ENCODE results near the gene DMKN.

DMKN gene, protein sequence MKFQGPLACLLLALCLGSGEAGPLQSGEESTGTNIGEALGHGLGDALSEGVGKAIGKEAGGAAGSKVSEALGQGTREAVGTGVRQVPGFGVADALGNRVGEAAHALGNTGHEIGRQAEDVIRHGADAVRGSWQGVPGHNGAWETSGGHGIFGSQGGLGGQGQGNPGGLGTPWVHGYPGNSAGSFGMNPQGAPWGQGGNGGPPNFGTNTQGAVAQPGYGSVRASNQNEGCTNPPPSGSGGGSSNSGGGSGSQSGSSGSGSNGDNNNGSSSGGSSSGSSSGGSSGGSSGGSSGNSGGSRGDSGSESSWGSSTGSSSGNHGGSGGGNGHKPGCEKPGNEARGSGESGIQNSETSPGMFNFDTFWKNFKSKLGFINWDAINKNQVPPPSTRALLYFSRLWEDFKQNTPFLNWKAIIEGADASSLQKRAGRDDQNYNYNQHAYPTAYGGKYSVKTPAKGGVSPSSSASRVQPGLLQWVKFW

DNA sequence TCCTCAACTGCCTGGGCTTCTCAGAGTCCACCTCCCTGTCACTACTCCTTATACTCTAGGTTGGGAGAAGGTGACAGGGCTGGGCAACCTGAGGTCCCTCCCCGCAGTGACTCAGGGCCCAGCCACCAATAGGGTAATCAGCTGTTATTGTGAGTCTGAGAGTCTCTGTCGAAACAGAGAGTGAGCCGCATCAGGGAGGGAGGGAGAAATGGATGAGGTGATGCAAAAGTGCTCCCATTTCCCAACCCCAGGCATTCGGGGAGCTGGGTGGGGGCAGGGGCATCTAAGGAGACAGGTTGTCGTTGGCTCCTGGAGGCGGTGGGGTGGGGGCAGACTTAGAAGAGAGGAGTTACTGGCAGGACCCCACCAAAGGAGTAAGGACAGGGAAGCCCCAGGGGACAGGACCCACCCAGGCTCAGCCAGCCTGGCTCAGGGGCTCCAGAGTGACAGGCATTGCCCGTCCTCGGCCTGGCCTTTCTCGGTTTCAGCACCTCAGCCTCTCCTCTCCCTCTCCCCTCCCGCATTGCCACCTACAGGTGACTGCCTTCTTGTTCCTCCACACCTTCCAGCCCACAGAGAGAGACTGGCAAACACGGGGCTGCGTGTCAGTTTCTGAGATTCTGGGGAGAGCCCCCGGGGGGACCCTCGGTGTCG is at the start of gene DMKN:
Gene DMKN, minus strand, starts transcription at position 22 of the 654 bp plus-strand sequence. CDS start 174 bp downstream, outside the sequence.
- DNase-seq = no peak

DNA sequence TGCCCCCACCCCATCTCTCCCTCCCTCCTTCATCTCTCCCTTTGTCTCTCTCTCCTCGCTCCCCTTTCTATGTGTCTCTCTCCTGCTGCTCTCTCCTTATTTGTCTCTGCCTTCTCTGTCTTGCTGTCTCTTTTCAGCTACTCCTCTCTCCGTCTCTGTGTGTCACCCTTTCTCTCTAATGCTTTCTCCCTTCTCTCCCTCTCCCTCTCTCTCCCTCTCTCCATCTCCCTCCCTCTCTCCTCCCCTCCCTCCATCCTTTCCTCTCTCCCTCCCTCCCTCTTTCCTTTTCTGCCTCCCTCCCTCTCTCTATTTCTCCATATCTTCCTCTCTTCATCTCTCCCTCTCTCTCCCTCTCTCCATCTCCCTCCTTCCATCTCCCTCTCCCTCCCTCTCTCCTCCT is 49.3 kb upstream of the DMKN start:
- no peak for DNase-seq

DNA sequence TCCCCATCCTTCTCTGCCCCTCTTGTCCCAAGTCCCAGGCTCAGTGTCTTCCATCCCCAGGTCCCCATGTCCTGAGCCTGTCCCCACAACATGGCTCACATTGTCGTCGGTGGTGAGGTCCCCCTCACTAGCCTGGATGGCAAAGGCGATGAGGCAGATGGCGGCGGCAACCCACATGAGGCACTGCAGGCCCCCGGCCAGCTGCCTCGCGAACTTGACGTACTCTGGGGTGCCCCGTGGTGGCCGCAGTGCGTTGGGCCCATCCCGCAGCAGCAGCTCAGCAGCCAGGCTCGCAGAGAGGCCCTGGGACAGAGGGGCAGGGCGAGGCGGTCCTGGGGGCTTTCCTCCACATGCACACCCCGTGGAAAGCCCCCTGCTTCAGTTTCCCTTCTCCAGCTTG is 48.9 kb upstream of the DMKN start:
- no peak for DNase-seq

DNA sequence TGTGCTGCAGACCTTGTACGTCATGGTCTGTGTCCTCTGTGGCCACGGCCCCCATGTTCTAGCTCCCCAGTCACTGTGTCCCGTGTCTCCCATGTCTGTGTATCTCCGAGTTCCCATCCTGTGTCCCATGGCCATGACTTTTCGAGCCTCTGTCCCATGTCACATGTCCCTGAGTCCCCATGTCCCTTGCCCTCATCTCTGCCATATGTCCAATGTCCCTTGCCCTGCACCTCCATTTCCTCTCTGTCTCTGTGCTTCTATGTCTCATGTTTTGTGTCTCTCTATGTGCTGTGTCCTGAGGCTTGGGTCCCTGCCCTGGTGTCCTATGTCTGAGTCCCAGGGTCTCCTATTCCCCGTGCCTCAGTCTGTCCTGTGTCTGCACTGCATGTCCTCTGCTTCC is 48.0 kb upstream of the DMKN start:
- DNase-seq = no peak

DNA sequence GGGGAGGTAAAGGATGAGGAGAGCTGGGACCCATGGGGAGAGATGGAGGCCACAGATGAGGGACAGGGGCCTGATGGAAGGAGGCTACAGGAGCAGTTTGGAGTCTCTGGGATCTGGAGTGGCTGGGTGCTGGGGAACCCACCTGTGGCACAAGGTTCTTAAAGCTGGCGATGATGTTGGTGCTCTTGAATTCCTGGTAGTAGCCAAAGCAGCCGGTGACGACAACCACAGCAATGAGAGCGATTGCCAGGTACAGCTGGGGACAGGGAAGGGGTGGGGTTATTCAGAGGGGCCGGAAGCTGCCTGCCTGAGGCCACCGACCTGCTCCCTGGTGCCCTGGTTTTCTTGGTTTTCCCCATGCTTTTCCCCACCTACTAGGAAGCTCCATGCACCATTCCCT is 47.2 kb upstream of the DMKN start:
- no peak for DNase-seq

DNA sequence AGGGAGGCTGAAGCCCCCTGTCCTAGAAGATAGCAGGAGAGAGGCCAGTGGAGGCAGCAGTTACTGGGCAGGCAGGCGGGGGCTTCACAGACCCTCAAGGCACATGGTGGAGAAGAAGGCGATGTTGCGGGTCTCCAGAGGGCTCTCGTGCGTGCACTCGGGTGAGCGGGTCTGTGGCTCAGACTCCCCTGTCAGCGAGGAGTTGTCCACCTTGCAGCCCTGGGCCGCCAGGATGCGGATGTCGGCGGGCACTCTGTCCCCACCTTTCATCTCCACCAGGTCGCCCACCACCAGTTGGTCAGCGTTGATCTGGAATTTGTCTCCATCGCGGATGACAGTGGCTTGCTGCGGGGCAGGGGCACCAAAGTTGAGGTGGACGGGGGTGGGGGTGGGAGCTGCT is 46.8 kb upstream of the DMKN start:
- DNase-seq = no peak

DNA sequence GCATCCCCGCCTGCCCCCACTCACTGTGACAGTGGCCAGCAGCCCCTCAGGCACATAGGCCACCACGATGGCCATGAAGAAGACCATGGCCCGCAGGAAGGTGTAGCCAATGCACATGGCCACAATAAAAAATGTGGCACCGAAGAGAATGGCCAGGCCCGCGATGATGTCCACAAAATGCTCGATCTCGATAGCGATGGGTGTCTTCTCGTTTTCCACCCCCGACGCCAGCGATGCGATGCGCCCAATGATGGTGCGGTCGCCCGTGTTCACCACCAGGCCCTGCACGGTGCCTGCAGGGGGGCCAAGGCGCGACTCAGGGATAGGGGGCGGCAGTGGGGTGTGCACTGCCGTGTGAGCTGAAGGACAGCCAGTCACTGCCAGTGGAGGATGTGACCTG is 46.3 kb upstream of the DMKN start:
- no peak for DNase-seq

DNA sequence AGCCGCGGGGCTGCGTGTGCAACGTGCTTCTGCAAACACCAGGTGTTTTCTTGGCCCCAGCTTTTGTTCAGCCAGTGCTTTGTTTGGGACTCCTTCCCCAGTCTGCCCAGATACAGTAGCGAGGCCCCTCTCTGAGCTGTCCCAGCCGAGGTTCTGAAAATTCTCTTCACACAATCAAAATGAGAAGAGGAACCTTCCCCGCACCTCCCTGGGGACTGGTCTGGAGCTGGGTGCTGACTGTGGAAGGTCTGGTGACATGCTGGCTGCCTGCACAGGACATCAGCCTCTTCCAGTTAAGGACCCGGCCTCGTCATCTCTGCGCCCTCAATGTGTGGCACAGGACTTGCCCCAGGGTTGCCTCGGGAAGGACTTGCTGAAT is 45.8 kb upstream of the DMKN start:
- no peak for DNase-seq

DNA sequence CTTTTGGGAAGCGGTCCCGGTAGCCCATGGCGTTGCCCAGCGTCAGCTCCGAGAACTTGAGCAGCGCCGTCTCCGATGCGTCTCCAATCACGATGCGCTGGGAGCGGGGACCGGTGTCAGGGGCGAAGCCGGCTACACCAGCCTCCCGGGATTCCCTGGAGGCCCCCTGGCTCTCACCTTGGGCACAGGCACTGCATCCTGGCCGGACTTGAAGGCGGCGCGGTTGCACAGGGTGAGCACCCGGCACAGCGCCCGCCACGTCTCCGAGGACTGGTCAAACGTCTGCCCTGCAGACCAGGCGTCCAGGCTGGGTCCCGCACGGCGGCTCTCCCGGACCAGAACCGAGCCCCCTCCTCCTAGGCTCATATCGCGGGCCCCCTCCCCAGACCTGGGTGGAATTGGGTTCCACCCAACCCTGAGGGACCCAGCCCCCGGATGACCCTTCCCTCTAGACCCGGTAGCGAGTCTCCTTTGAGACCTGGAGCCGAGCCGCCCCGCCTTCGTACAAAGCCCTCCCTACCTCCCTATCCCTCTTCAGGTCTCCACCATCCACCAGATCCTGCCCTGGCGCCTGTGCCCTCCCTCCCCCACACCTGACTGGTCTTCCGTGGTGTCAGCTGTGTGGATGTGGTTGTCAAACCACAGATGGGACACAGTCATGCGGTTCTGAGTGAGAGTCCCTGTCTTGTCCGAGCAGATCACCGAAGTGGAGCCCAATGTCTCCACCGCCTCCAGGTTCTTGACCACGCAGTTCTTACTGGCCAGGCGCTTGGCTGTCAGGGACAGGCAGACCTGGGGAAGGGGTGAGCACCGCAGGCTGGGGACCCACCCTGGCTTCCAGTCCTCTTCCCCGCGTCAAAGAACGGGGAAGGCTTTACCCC is 45.2 kb upstream of the DMKN start:
- DNase-seq = no peak

DNA sequence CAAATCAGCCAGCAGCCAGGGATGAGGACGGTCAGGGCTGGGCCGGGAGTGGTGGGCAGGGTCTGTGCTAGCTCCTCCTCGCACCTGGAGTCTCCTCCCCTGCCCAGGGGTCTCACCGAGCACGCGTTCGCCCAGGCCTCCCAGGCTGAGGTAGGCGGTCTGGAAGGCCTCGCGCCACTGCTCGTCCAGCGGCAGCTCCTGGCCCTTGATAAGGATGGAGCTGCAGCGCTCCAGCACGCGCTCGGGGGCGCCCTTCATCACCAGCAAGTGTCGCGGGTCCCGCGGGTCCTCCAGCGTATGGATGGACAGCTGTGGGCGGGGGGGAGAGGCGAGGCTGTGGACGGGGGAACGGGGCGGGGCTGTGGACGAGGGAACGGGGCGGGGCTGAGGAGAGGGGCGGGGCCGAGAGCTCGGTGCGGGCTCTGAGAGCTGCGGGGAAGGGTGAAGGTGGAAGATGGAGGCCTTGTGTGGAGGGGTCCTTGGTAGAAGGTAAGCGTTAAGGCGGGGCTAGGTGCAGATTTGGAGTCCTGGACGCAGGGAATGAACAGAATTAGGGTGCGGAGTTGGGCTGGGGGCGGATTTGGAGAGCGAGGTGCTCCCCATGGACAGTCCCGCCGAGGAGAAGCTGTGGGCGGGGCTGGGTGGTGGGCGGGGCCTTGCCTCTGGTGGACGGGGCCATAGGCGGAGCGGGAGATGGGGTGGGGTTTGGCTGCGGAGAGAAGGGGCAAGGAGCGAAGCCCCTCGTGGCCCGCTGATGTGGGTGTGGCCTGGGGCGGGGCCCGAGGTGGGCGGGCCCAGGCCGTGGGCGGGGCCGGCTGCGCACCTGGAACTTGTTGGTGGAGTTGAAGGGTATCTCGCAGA is 44.3 kb upstream of the DMKN start:
- peak; percentile 94 for DNase-seq

DNA sequence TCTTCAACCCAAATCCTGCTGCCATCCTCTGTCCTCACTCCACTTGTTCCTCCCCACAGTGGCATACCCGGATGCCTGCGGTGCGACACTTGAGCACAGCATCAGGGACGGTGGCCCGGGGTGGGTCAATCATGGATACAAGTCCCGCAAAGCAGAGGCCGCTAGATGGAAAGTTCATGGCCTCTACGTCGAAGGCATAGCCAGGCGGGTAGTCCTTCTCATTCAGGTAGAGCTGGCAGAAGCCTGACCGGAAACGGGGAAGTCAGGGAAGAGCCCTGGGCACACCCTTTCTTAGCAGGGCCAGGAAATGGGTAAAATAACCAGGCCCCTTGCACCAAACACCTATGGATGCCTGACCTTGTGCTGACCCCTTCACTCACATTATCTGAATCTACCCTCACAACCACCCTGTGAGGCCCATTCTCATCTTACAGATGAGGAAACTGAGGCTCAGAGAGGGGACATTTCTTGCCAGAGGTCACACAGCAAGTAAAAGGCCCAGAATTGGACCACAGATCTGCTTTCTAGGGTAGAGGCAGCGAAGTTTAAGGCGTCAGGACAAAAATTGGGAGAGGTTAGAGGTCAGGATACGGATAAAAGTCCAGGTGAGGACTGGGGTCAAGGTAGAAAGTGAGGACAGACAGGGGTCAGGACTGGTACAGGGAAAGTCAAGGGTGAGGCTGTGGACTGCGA is 43.5 kb upstream of the DMKN start:
- DNase-seq = no peak

DNA sequence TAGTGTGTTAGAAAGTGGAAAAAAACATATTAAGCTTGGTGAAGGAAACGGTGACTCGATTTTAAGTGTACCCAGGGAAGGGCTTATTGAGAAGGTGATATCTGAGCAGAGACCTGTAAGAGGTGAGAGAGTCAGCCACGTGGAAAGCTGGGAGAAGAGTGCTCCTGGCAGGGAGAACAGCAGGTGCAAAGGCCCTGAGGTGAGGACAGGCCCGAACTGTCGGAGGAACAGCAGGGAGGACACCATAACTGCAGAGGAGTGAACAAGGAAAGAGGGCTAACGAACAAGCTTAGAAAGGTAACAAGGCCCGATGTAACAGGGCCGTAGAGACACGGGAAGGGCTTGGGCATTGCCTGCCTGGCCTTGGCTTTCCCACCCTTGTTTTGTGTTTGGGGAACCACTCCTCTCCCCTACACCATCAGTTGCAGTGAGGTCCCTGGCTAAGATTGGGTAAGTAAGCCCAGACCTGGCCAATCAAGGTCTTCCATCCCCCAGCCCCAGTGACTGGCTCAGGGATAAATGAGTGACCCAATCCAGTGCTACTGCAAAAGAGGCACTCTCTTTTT is 42.7 kb upstream of the DMKN start:
- DNase-seq = no peak

DNA sequence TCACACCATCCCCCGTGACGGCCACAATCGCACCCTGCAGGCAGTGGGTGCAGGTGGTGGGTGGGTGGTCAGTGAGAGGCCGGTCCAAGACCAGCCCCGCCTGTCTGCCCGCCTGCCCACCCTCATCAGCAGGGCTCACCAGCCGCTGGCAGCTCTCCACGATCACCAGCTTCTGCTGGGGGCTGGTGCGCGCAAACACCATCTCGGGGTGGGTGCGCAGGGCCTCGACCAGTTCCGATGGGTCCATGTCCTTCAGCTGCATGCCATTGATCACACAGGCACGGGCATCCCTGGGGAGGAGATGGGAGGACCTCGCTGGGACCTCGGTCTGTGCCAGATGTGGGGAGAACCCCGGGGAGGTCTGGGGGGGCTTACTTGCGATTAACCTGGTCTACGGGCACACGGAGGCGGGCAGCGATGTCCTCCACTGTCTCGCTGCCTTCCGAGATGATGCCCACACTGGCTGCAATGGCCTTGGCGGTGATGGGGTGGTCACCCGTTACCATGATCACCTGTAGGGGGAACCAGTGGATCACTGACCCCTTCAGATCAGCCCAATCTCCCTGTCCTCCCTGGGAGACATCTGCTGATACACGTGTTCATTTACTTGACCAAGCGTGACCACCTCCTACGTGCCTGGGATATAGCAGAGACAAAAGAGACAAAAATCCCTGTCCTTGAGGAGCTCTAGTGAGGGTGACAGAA is 42.0 kb upstream of the DMKN start:
- DNase-seq = peak; percentile 75

DNA sequence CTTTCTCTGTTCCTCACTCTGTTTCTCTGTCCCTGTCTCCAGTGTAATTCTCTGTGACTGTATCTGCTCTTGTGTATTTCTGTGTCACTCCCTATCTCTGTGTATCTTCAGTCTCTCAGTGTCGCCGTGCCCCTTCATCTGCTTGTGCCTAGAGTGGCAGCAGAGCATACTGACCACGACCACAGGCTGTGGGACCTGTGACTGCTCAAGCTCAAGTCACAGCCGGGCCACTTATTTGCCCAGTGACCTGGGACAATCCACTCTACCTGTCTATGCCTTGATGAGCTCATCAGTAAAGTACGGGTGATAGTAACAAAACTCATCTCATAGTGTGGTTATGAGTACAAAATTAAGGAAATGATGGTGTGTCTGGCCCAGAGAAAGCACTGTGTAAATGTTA is 40.6 kb upstream of the DMKN start:
- DNase-seq = no peak

DNA sequence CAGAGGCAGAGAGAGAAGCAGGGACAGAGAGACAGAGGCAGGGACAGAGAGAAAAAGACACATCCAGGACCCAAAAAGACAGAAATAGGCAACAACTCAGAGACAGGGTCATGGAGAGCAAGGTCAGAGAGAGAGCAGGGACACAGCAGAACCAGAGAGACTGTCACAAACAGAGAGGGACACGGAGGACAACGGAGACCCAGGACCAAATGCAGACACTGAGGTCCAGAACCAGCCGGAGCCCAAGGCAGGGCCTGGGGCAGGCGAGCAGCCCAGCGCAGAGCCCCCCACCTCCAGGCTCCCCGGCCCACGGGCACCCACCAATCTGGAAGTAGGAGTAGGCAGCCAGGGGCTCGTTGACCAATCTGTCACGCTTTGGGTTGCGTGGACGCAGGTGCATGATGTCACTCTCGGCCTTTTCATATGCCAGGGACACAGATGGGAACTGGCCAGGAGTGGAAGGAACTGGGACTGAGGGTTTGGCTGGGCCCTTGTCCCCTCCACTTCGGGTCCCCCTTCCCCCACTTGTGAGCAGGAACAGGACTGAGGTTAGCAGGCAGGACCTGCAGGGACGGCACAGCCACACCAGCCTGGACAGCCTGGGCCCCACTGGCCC is 40.0 kb upstream of the DMKN start:
- no peak for DNase-seq

DNA sequence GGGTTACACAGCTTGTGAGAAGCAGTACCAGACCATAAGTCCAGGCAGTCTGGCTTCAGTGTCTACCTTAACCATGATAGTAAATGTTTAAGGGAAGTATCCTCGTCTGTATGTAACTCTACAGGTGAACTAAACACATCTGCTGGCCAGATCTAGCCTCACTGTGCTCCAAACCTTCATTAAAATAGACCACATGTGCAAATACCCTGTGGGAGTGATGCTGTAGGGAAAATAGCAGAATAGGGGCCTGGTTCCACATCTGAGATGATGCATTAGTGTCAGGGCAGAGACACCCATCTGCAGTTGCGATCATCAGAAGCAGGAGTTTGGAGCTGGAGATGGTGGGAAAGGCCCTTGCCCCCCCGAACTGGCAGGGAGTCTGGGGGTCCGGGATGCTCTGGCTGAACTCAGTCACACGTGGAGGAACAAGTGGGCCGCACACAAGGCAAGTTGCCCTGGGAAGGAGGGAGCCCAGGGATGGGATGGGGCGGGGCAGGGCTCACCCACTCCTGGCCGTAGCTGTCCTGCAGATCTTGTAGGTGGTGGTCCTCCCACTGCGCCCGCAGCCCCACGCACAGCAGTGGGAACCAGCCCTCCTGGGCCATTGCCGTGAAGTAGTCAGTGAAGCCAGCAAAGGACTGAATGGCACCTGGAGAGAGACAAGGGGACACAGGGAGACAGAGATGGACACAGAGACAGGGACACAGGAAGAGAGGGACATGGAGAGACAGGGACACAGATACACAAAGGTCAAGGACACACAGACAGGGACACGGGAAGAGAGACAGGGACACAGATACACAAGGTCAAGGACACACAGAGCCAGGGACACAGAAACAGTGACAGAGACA is 39.3 kb upstream of the DMKN start:
- no peak for DNase-seq

DNA sequence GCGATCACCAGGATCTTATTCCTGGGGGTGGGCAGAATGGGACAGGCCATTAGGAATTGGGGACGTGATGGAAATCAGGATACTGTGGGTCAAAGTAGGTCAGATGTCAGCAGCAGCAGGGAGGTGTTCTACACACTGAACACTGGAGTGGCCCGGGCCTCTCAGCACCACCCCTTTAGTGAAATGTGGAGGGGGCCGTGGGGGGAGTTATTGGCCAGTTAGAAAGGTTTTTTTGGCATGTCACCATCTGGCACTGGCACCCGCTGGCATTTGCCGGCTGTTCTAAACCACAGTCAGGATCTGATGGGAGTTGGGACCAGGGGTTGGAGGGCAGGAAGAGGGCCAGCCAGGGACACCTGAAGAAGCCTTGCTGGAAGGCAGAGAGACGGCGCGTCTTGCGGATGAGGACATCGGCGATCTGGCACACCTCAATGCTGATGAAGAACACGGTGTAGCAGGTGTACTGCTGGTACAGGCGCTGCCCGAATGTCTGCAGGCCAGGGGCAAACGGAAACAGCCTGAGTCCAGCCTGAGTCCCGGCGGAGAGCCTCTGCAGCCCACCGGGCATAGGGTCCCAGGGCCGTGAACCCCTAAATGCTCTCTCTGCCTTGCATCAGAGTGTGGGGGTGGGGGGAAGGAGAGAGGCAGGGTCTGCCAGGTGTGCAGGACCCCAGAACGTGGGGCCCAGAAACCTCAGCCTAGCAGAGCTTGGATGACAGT is 37.8 kb upstream of the DMKN start:
- no peak for DNase-seq

DNA sequence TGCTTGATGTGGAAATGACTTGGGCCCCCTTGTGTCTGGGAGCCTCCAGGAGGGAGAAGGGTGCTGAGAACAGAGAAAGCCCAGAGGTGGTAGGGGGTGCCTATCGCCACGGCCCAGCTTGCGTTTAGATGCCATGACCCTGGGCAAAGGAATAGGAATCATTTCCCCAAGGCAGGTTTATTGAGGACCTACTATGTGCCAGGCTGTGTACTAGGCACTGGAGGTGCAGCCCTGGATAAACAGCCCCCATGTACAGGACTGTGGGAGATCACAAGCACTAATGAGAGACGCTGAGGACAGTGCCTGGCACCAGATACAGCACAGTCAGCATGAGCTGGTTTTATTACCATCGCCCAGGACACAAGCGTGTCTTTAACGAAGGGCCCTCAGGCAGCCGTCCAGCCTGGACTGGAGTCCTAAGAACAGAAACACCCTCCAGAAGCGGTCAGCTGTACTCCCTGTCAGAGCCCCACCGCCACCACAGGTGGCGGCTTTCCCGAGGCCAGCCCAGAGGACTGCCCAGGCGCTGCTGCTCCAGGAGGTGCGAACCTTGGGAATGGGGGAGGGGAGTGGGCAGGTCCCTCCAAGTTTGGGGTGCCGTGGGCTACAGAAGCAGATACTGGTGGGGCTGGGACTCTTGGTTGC is 36.6 kb upstream of the DMKN start:
- DNase-seq = no peak

Measured in NCI-H82 (cell line).